ENCODE measurements around the gene TAB2.

Gene TAB2

DNA sequence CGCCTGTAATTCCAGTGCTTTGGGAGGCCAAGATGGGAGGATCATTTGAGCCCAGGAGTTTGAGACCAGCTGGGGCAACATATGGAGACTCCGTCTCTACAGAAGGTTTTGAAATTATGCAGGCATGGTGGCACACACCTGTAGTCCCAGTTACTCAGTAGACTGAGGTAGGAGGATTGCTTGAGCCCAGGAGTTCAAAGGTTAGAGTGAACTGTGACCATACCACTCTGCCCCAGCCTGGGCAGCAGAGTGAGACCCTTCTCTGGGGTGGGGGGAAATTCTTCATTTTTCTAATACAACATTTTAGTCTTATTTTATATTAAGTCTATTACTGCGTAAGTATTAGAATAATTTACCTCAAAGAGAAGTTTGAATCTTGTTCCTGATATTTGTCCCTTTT is 62.5 kb downstream of the TAB2 start:
- DNase-seq (ENCODE audit: low read depth, low spot score), result no peak
- TF ChIP-seq, protein P1, sequence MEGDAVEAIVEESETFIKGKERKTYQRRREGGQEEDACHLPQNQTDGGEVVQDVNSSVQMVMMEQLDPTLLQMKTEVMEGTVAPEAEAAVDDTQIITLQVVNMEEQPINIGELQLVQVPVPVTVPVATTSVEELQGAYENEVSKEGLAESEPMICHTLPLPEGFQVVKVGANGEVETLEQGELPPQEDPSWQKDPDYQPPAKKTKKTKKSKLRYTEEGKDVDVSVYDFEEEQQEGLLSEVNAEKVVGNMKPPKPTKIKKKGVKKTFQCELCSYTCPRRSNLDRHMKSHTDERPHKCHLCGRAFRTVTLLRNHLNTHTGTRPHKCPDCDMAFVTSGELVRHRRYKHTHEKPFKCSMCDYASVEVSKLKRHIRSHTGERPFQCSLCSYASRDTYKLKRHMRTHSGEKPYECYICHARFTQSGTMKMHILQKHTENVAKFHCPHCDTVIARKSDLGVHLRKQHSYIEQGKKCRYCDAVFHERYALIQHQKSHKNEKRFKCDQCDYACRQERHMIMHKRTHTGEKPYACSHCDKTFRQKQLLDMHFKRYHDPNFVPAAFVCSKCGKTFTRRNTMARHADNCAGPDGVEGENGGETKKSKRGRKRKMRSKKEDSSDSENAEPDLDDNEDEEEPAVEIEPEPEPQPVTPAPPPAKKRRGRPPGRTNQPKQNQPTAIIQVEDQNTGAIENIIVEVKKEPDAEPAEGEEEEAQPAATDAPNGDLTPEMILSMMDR (IDR thresholded peaks at IDR 0.05; ENCODE audit: low read depth, low read length), result no peak
- no peak overlapping the region for H3K4me3 ChIP-seq (ENCODE audit: low read depth, low read length)
- in situ Hi-C loops (cut with HindIII; ENCODE audit: low sequenced_read_pairs), result no loop called here

DNA sequence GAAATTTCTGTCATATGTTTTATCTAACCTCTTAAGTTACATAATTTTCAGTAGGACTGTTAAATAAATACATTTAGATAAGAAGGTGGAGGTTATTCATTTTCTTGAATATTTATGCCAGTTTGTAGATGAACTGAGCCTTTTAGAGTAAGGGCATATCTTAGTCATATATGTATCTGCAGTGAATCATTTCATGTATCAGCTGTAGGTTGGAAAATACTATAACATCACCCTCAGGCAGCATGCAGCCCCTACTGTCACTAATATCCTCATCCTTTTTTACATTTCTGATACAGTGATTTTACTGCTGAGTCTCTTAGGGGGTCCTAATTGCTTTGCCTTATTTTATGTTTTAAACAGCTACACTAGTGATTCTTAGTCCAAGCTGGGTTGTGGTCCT is 63.0 kb downstream of the TAB2 start:
- no peak overlapping the region for H3K4me3 ChIP-seq (ENCODE audit: low read depth, low read length)
- no peak for DNase-seq (ENCODE audit: low read depth, low spot score)
- TF ChIP-seq, protein P1 (IDR thresholded peaks at IDR 0.05; ENCODE audit: low read depth, low read length), result no peak
- in situ Hi-C loops (cut with HindIII; ENCODE audit: low sequenced_read_pairs), result no loop called here

DNA sequence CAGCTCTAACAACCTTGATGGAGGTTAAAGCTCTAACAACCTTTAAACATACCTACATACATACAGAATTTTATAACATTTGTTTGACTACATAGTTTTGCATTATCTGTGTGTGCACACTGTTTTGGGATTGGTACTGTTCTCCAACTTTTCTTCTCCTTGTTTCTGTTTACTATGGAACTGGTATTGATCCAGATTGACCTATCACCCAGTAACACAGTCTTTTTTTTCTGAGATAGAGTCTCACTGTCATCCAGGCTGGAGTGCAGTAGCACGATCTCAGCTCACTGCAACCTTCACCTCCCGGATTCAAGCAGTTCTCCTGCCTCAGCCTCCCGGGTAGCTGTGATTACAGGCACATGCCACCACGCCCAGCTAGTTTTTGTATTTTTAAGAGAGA is 65.9 kb downstream of the TAB2 start:
- TF ChIP-seq, protein P1 (IDR thresholded peaks at IDR 0.05; ENCODE audit: low read depth, low read length), result no peak
- H3K4me3 ChIP-seq (ENCODE audit: low read depth, low read length), result no peak overlapping the region
- DNase-seq (ENCODE audit: low read depth, low spot score), result no peak
- in situ Hi-C loops (cut with HindIII; ENCODE audit: low sequenced_read_pairs), result no loop called here

DNA sequence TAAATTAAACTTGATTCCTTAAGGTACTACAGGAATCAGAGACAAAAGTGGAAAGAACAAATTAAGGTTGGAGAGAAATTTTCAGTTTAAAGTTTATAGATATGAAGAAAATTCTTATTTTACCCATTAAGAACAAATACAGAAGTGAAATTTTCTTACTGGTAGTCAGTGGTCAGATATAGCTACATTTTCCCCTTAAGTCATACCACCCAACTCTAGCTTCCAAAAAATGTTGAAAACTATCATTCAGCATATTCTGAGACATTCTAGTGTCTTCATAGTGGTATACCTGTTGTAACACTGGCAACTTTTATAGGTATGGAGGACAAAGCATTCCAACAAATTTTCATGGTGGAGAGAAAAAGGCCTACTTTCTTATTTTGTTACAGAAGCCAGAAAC is 67.0 kb downstream of the TAB2 start:
- in situ Hi-C loops (cut with HindIII; ENCODE audit: low sequenced_read_pairs), result no loop called here
- H3K4me3 ChIP-seq (ENCODE audit: low read depth, low read length), result no peak overlapping the region
- DNase-seq (ENCODE audit: low read depth, low spot score), result no peak
- TF ChIP-seq, protein P1 (IDR thresholded peaks at IDR 0.05; ENCODE audit: low read depth, low read length), result no peak

DNA sequence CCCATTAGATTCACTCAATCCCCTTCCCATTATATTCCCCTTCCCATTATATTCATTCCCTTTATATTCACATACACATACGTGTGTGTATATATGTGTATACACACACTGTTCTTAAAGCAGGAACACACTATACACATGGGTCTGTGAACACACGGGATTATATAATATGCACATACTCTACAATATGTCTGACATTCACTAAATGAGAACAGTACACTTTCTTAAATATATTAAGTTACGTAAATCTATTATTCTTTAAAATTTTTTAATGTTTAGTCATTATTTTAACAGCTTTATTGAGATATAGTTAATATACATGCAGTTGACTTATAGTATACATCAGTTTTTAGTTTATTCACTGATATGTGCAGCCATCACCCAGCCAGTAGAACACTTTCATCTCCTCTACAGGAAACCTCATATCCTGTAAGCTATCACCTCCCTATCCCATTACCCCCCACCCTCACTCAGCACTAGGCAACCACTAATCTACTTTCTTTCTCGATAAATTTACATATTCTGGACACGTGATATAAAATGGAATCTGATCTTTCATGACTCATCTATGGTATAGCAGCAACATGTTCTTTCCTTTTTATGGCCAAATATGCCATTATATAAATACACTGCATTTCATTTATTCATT is 68.6 kb downstream of the TAB2 start:
- TF ChIP-seq, protein P1 (IDR thresholded peaks at IDR 0.05; ENCODE audit: low read depth, low read length), result no peak
- no peak overlapping the region for H3K4me3 ChIP-seq (ENCODE audit: low read depth, low read length)
- no peak for DNase-seq (ENCODE audit: low read depth, low spot score)
- in situ Hi-C loops (cut with HindIII; ENCODE audit: low sequenced_read_pairs), result no loop called here

DNA sequence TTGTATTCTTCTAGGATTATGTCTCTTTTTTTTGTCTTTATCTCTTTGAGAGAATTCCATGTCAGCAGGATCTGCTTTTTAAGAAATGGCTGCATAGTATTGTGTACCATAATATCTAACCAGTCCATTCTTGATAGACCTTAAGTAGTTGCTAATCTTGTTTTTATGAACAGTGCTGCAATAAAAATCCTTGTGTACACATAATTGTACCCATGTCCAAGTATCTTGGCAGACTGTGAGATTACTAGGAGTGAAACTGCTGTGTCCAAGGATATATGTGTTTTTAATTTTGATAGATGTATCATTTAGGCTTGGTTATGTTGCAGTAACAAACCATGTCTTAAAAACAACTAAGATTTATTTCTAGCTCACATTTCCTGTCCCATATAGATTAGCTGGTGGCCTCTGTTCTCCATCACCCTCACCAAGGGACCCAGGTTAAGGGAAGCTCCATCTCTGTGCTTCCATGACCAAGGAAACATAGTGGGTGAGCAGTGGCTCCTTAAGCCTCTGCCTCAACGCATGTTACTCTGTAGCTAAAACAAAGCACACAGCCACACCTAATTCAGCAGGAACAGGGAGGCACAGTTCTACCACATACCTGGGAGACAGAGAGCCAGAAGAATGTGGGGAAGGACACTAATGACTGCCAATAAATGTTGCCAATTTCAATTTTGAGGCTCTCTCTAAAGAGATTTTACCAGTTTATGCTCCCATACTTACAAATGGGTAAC is 70.4 kb downstream of the TAB2 start:
- TF ChIP-seq, protein P1 (IDR thresholded peaks at IDR 0.05; ENCODE audit: low read depth, low read length), result no peak
- in situ Hi-C loops (cut with HindIII; ENCODE audit: low sequenced_read_pairs), result no loop called here
- DNase-seq (ENCODE audit: low read depth, low spot score), result no peak
- no peak overlapping the region for H3K4me3 ChIP-seq (ENCODE audit: low read depth, low read length)

All from astrocyte of the spinal cord (primary cell).